ES-I3 (cell line): ENCODE results near the gene FLVCR1.

Source experiments
- H3K36me3 ChIP-seq: 2 replicates; pipeline ENCODE4 v1.6.1; 2013; ENCODE audit warnings: mild to moderate bottlenecking, low read length, control low read depth, moderate library complexity; ENCODE audit not compliant: insufficient read depth
- H3K4me1 ChIP-seq: 2 replicates; pipeline ENCODE4 v1.6.1; 2013; ENCODE audit warnings: mild to moderate bottlenecking, control low read depth, low read length; ENCODE audit not compliant: insufficient read depth
- H3K9ac ChIP-seq: 2 replicates; pipeline ENCODE4 v1.6.1; 2013; ENCODE audit warnings: low read depth, mild to moderate bottlenecking, low read length, moderate library complexity
- H3K9me3 ChIP-seq: 2 replicates; pipeline ENCODE4 v1.6.1; 2013; ENCODE audit warnings: mild to moderate bottlenecking, low read length, moderate library complexity; ENCODE audit not compliant: control insufficient read depth, insufficient read depth

Gene FLVCR1

GRCh38 chr1:212937034-212937433 lies 79.0 kb downstream of the FLVCR1 start:
- peaks cover 9% of the 10 kb centered on the region; the same call in 1 of the 2 replicates for H3K4me1 ChIP-seq
- no peaks in the 10 kb centered on the region; the same call in 1 of the 2 replicates for H3K9me3 ChIP-seq
- no peaks in the 10 kb centered on the region for H3K36me3 ChIP-seq
- H3K9ac ChIP-seq: no peak overlapping the region

- no peaks in the 10 kb centered on the region; the same call in 1 of the 2 replicates for H3K9me3 ChIP-seq
- H3K36me3 ChIP-seq: no peaks in the 10 kb centered on the region
- no peak overlapping the region for H3K9ac ChIP-seq
- peaks cover 1% of the 10 kb centered on the region; the same call in 1 of the 2 replicates for H3K4me1 ChIP-seq
These were observed 80.8 kb downstream of the FLVCR1 start for GRCh38 chr1:212938846-212939245.

GRCh38 chr1:212941452-212941851 lies 83.4 kb downstream of the FLVCR1 start:
- H3K36me3 ChIP-seq: no peaks in the 10 kb centered on the region
- no peak overlapping the region for H3K9ac ChIP-seq
- H3K4me1 ChIP-seq: 0 out of 2 replicates have a peak, but pooled peaks cover 5% of the 10 kb centered on the region
- H3K9me3 ChIP-seq: no peaks in the 10 kb centered on the region; the same call in 1 of the 2 replicates

- H3K36me3 ChIP-seq: no peaks in the 10 kb centered on the region
- no peak overlapping the region for H3K9ac ChIP-seq
- no peaks in the 10 kb centered on the region; the same call in 1 of the 2 replicates for H3K9me3 ChIP-seq
- H3K4me1 ChIP-seq: 0 out of 2 replicates have a peak, but pooled peaks cover 5% of the 10 kb centered on the region
These were observed 84.8 kb downstream of the FLVCR1 start for GRCh38 chr1:212942679-212943392.

- H3K9ac ChIP-seq: no peak overlapping the region
- H3K9me3 ChIP-seq: no peaks in the 10 kb centered on the region; the same call in 1 of the 2 replicates
- 0 out of 2 replicates have a peak, but pooled peaks cover 5% of the 10 kb centered on the region for H3K4me1 ChIP-seq
These were observed 85.3 kb downstream of the FLVCR1 start for GRCh38 chr1:212943393-212943710.

GRCh38 chr1:212944229-212944901 lies 86.3 kb downstream of the FLVCR1 start:
- Histone ChIP-seq H3K9ac (no peak overlapping the region), H3K9me3 (no peaks in the 10 kb centered on the region; the same call in 1 of the 2 replicates), H3K36me3 (no peaks in the 10 kb centered on the region), H3K4me1 (0 out of 2 replicates have a peak, but pooled peaks cover 5% of the 10 kb centered on the region)

More at GRCh38 chr1:212943393-212943710, 85.3 kb downstream of the FLVCR1 start:
- no peaks in the 10 kb centered on the region for H3K36me3 ChIP-seq

- H3K9me3 ChIP-seq: no peaks in the 10 kb centered on the region; the same call in 1 of the 2 replicates
- H3K36me3 ChIP-seq: no peaks in the 10 kb centered on the region
- no peak overlapping the region for H3K9ac ChIP-seq
- H3K4me1 ChIP-seq: peaks cover 9% of the 10 kb centered on the region; the same call in 1 of the 2 replicates
These were observed 87.0 kb downstream of the FLVCR1 start for GRCh38 chr1:212945056-212945455.

GRCh38 chr1:212945463-212946160 lies 87.5 kb downstream of the FLVCR1 start:
- no peak overlapping the region for H3K9ac ChIP-seq
- no peaks in the 10 kb centered on the region; the same call in 1 of the 2 replicates for H3K9me3 ChIP-seq
- H3K4me1 ChIP-seq: peaks cover 9% of the 10 kb centered on the region; the same call in 1 of the 2 replicates
- H3K36me3 ChIP-seq: no peaks in the 10 kb centered on the region

GRCh38 chr1:212946872-212947271 lies 88.8 kb downstream of the FLVCR1 start:
- no peak overlapping the region for H3K9ac ChIP-seq
- peaks cover 2% of the 10 kb centered on the region for H3K36me3 ChIP-seq
- H3K4me1 ChIP-seq: peaks cover 9% of the 10 kb centered on the region; the same call in 1 of the 2 replicates
- H3K9me3 ChIP-seq: no peaks in the 10 kb centered on the region
